HepG2 (cell line): ENCODE data around the gene GLYR1. TPM values are rescaled to one million over a fixed set of nuclear protein-coding genes. Genes with fewer than 3 reads are reported as not detected.

Source experiments
- ATAC-seq: fragments of 200-7000 bp; cut with Tn5 transposase; 3 replicates; pipeline ENCODE4 v1.9.1; 2020; ENCODE audit warnings: mild to moderate bottlenecking, moderate library complexity
- BruUV-seq: library from RNA; stranded (reverse); fragments of 400-500 nt; replicated peaks from 2 replicates; lab custom pipeline; 2021; lab: Mats Ljungman, UMichigan
- CTCF ChIA-PET: fragments of 300-600 bp; formaldehyde crosslinking; extraction: SDS; loops from one replicate; lab custom pipeline; 2021; ENCODE audit warnings: low total read pairs, inconsistent platforms, low intra/inter-chr PET ratio; lab: Yijun Ruan, JAX
- POLR2A ChIA-PET: fragments of 350-600 bp; sonication (Branson Sonifier 250); formaldehyde crosslinking; loops from one replicate; lab custom pipeline; 2020; ENCODE audit warnings: antibody characterized with exemption, inconsistent platforms; lab: Yijun Ruan, JAX
- DNase-seq: peaks from one replicate; pipeline ENCODE4 v3.0.0-alpha.2; 2015; ENCODE audit warnings: low spot score
- FAIRE-seq: peaks from 3 replicates; lab custom pipeline; 2011; peaks lifted over from hg19 to GRCh38; lab: Jason Lieb, UNC
- H2AFZ ChIP-seq: one replicate; pipeline ENCODE4 v1.6.1; 2011; ENCODE audit warnings: low read length, inconsistent platforms
- H3K27ac ChIP-seq: fragments of 300-600 bp; 3 replicates; pipeline ENCODE4 v1.8.0; 2011; ENCODE audit warnings: mixed run types, mild to moderate bottlenecking, mixed read lengths, low read length, inconsistent platforms; ENCODE audit not compliant: insufficient read depth; ENCODE audit errors: extremely low read length
- H3K27me3 ChIP-seq, 2 experiments: fragments of 200-600 bp in 1 of 2; 2 replicates in 1 of 2; 3 replicates in 1 of 2; pipeline versions ENCODE4 v1.6.0 to v1.8.0; 2011; ENCODE audit warnings: low read length in 2 of 2, mild to moderate bottlenecking in 2 of 2, moderate library complexity in 2 of 2, inconsistent platforms in 1 of 2; ENCODE audit not compliant: insufficient read depth in 2 of 2, control insufficient read depth in 1 of 2
- H3K36me3 ChIP-seq, 2 experiments: fragments of 200-600 bp in 1 of 2; replicated peaks in 1 of 2; 2 replicates in 1 of 2; 3 replicates in 1 of 2; pipeline versions ENCODE4 v1.5.1 to v1.8.0; 2011; ENCODE audit warnings: low read length in 2 of 2, inconsistent platforms in 1 of 2; ENCODE audit not compliant: insufficient read depth in 2 of 2, control insufficient read depth in 1 of 2
- H3K4me1 ChIP-seq: 2 replicates; pipeline ENCODE4 v1.5.1; 2012; ENCODE audit warnings: low read length, inconsistent platforms; ENCODE audit not compliant: insufficient read depth
- H3K4me2 ChIP-seq: 2 replicates; pipeline ENCODE4 v1.6.0; 2011; ENCODE audit warnings: low read depth, low read length, inconsistent platforms
- H3K4me3 ChIP-seq, 3 experiments: fragments of 200-600 bp in 1 of 3; sonication (generic), shearing (Covaris generic) in 1 of 3; replicated peaks in 1 of 3; 2 replicates each; pipeline ENCODE4 v1.5.1; 2011 to 2016; ENCODE audit warnings: low read length in 3 of 3, inconsistent platforms in 2 of 3, low read depth in 2 of 3, mild to moderate bottlenecking in 2 of 3, control low read depth in 1 of 3, mixed read lengths in 1 of 3; ENCODE audit not compliant: insufficient read depth in 1 of 3
- H3K79me2 ChIP-seq: one replicate; pipeline ENCODE4 v1.6.1; 2011; ENCODE audit warnings: low read length, inconsistent platforms; ENCODE audit not compliant: insufficient read depth
- H3K9ac ChIP-seq: 2 replicates; pipeline ENCODE4 v1.6.0; 2011; ENCODE audit warnings: mild to moderate bottlenecking, low read depth, low read length, inconsistent platforms; ENCODE audit not compliant: insufficient read depth
- H3K9me3 ChIP-seq: 2 replicates; pipeline ENCODE4 v1.5.1; 2012; ENCODE audit warnings: mild to moderate bottlenecking, low read length
- H4K20me1 ChIP-seq: 2 replicates; pipeline ENCODE4 v1.6.0; 2011; ENCODE audit warnings: inconsistent platforms, mild to moderate bottlenecking, low read length, moderate library complexity; ENCODE audit not compliant: insufficient read depth
- EED ChIP-seq: sonication (generic); formaldehyde crosslinking; IDR thresholded peaks from 2 replicates; pipeline ENCODE4 v1.5.0; 2020; ENCODE audit warnings: mild to moderate bottlenecking, missing genetic modification reagents
- ISL2 ChIP-seq: sonication (generic); formaldehyde crosslinking; IDR thresholded peaks from 2 replicates; pipeline ENCODE4 v1.5.0; 2020; ENCODE audit warnings: missing genetic modification reagents
- ZNF44 ChIP-seq: sonication (generic); formaldehyde crosslinking; IDR thresholded peaks from 2 replicates; pipeline ENCODE4 v1.5.1; 2020; ENCODE audit warnings: mild to moderate bottlenecking, missing genetic modification reagents
- ZNF607 ChIP-seq: sonication (generic); formaldehyde crosslinking; IDR thresholded peaks from 2 replicates; pipeline ENCODE4 v1.5.1; 2020; ENCODE audit warnings: missing genetic modification reagents, mild to moderate bottlenecking, borderline replicate concordance
- ZSCAN12 ChIP-seq: sonication (generic); formaldehyde crosslinking; IDR thresholded peaks from 2 replicates; pipeline ENCODE4 v1.9.0; 2021; ENCODE audit warnings: mild to moderate bottlenecking, missing genetic modification reagents
- WGBS: methylation state at CpG from one replicate; pipeline ENCODE4 v1.1.6; 2017; ENCODE audit warnings: low lambda C conversion rate; 5-methylcytosine and 5-hydroxymethylcytosine counted together
- in situ Hi-C: cut with HindIII; loops from 2 replicates; pipeline ENCODE4 v1.10.0; 2017; ENCODE audit warnings: low pct_unique_long_range_greater_than_20kb; ENCODE audit not compliant: extremely low pct_ligation_motif_present
- intact Hi-C: fragments of 100-400 bp; cut with micrococcal nuclease; formaldehyde crosslinking; loops from one replicate; pipeline ENCODE4 v1.10.0; 2022; ENCODE audit not compliant: unreplicated experiment
- polyA plus RNA-seq, 8 experiments: library from polyadenylated mRNA; depleted of rRNA in 3 of 8; stranded (reverse) in 7 of 8; unstranded in 1 of 8; fragments of >200 nt; fragmentation: Illumina TruSeq in 4 of 8; extraction: Trizol in 4 of 8; gene quantifications; 2 replicates each; pipeline versions ENCODE4 v1.2.1 to v1.2.3, GENCODE V29; 2011 to 2016; ENCODE audit warnings: low read depth in 4 of 8, missing spikeins in 1 of 8, mixed read lengths in 1 of 8; ENCODE audit not compliant: insufficient read depth in 1 of 8
- total RNA-seq, 5 experiments: library from RNA; depleted of rRNA; stranded (reverse); fragments of >200 nt; fragmentation: Illumina TruSeq; extraction: Trizol; gene quantifications; 2 replicates each; pipeline ENCODE4 v1.2.3, GENCODE V29; 2016; ENCODE audit warnings: low read depth in 1 of 5
- TF ChIP-seq, protein P1 (sequence below): sonication (generic); formaldehyde crosslinking; IDR thresholded peaks from 2 replicates; pipeline ENCODE4 v1.4.0; 2020; ENCODE audit warnings: low read depth, mild to moderate bottlenecking, missing genetic modification reagents
- TF ChIP-seq, protein P2 (sequence below): sonication (generic); formaldehyde crosslinking; IDR thresholded peaks from 2 replicates; pipeline ENCODE4 v1.8.0; 2022; ENCODE audit warnings: mild to moderate bottlenecking, missing genetic modification reagents, borderline replicate concordance

The GLYR1 gene
- total and polyA plus RNA-seq, 2 of the 13 experiments (the other 11 are each of a cell fraction or from before 2014, with no cell fraction given) = 28.3 to 48.7 TPM

DNA sequence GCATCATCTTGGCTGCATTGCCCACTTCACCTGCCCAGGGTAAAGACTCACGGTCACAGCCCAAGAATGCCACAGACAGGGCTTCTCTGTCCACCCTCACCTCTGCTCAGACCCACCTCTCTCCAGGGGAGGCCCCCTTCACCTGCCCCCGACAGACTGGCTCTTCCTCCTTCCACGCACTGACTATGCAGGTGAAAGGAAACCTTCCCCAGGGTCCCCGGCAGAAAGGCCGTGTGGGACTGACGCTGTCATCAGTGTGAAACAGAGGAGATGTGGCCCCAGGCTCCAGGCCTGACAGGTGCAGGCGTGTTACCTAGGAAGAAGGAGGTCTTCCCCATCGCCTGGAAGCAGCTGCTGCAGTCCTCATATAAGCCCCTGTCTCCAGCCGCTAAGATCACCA is 35.3 kb downstream of the GLYR1 start:
- in situ Hi-C loops = no loop called here
- TF ChIP-seq ZNF44 = no peak
- TF ChIP-seq, protein P1, sequence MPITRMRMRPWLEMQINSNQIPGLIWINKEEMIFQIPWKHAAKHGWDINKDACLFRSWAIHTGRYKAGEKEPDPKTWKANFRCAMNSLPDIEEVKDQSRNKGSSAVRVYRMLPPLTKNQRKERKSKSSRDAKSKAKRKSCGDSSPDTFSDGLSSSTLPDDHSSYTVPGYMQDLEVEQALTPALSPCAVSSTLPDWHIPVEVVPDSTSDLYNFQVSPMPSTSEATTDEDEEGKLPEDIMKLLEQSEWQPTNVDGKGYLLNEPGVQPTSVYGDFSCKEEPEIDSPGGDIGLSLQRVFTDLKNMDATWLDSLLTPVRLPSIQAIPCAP (CRISPR knock-in tag) = no peak
- TF ChIP-seq, protein P2, sequence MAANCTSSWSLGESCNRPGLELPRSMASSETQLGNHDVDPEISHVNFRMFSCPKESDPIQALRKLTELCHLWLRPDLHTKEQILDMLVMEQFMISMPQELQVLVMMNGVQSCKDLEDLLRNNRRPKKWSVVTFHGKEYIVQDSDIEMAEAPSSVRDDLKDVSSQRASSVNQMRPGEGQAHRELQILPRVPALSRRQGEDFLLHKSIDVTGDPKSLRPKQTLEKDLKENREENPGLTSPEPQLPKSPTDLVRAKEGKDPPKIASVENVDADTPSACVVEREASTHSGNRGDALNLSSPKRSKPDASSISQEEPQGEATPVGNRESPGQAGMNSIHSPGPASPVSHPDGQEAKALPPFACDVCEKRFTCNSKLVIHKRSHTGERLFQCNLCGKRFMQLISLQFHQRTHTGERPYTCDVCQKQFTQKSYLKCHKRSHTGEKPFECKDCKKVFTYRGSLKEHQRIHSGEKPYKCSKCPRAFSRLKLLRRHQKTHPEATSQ = no peak
- Histone ChIP-seq H3K27ac (no peak overlapping the region), H3K27me3 (no peaks in the 10 kb centered on the region), H3K9me3 (no peaks in the 10 kb centered on the region), H3K9ac (no peak overlapping the region), H2AFZ (no peak overlapping the region), H4K20me1 (no peaks in the 10 kb centered on the region), H3K4me3 (no peak overlapping the region), H3K36me3 (peaks cover 20 to 69% of the 10 kb centered on the region in 2 experiments), H3K4me2 (no peak overlapping the region), H3K79me2 (no peaks in the 10 kb centered on the region), H3K4me1 (no peaks in the 10 kb centered on the region)
- FAIRE-seq (no peak), ATAC-seq (peak; percentile 38; the same call in 2 of the 3 replicates), DNase-seq (no peak)
- intact Hi-C loops = no loop called here
- WGBS = 92% methylated on average over 7 of the region's 9 CpGs
- CTCF ChIA-PET = no interaction called here
- POLR2A ChIA-PET = interaction anchor here (0.7 kb wide), 1 partner anchor 11 kb away, joined by 3 read pairs; no protein-coding TSS in a partner anchor
- BruUV-seq = no TSS peak

DNA sequence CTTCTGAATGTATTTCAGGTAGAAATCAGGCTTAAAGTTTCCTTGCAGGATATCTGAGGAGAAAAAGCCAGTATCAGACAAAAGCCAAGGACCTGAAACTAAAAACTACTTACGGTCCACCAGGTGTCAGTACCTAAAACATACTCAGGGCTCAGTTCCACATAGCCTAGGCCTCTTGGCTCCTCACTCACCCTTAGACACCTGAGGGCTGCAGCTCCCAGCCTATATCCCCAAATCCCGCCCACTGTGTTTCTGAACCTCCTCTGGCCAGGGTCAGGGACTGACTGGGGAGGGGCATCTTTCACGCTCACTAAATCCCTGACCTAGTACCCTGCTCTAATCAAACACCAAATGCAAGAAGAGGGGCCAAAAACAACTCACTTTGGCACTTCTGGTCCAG is 35.8 kb downstream of the GLYR1 start:
- Histone ChIP-seq H3K36me3 (peaks cover 20 to 65% of the 10 kb centered on the region in 2 experiments), H4K20me1 (no peaks in the 10 kb centered on the region), H3K27me3 (no peaks in the 10 kb centered on the region), H3K9ac (no peak overlapping the region), H2AFZ (no peak overlapping the region), H3K4me2 (no peak overlapping the region), H3K9me3 (no peaks in the 10 kb centered on the region), H3K79me2 (no peaks in the 10 kb centered on the region), H3K4me3 (no peak overlapping the region), H3K27ac (no peak overlapping the region), H3K4me1 (no peaks in the 10 kb centered on the region)
- CTCF ChIA-PET = no interaction called here
- in situ Hi-C loops = no loop called here
- POLR2A ChIA-PET = no interaction called here
- no peak; the same call in 1 of the 3 replicates for ATAC-seq
- intact Hi-C loops = no loop called here
- no TSS peak for BruUV-seq
- TF ChIP-seq ISL2 (CRISPR knock-in tag) = no peak
- TF ChIP-seq ZNF607 = no peak
- TF ChIP-seq ZSCAN12 (CRISPR knock-in tag) = no peak
- no peak for TF ChIP-seq EED (CRISPR knock-in tag)
- WGBS = 95% methylated on average over 3 of the region's 3 CpGs
- no peak for DNase-seq
- no peak for FAIRE-seq
